Left forelimb (tissue), 1 donor: ENCODE measurements around the gene LIX1L.

Experiments
- DNase-seq: peaks from one replicate; pipeline ENCODE4 v3.0.0-alpha.2; 2018; ENCODE audit warnings: low spot score

The LIX1L gene

DNA sequence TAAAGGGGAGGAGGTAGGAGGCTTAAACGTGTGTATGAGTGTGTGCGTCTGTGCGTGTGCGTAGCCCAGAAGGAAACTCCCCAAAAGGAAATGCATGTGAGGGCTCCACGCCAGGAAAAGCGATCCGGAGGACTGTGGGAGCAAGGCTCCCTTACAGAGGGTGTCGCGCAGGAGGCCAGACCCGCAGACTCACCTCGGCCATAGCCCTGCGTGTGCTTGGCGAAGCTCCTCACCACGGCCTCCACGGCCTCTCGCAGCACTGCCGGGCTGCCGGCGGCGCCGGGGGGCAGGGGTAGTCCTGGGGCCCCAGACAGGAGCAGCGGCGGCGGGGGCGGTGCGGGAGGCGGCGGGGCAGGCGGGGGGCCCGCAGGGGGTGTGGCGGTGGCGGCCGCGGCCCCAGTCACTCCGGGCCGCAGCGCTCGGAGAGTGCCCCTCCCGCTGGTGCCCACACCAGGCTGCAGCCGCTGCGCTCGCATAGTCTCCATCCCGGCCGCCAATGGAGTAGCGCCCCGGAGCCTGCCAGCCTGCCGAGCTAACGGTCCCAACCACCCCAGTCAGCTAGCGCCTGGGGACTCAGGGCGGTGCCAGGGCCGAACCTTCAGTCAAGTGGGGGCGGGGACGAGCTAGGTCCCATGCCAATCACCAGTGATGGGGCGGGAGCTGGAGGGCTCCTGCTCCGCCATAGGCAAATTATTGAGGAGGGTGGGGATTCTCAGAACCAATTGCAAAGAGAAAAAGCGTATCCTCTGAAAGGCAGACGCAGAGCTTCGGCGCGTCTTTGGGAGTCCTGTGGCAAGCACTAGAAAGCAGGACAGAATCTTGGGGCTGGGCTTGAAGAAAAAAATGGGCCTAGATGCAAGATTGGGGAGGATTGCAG lies at the start of gene LIX1L:
Gene LIX1L, minus strand, starts transcription at position 575 of the 877 bp plus-strand sequence. Its CDS starts 90 bp downstream, at position 485.
- DNase-seq: peak; percentile 96

DNA sequence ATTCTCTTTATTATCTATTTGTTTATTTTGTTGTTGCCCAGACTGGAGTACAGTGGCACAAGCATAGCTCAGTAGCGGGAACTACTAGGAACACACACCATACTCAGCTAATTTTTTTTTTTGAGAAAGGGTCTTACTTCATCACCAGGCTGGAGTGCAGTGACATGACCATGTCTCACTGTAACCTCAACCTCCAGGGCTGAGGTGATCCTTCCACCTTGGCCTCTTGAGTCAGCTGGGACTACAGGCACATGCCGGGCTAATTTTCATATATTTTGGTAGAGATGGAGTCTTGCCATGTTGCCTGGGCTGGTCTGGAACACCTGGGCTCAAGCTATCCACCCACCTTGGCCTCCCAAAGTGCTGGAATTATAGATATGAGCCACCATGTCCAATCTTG lies 43.9 kb upstream of the LIX1L start:
- DNase-seq: no peak

DNA sequence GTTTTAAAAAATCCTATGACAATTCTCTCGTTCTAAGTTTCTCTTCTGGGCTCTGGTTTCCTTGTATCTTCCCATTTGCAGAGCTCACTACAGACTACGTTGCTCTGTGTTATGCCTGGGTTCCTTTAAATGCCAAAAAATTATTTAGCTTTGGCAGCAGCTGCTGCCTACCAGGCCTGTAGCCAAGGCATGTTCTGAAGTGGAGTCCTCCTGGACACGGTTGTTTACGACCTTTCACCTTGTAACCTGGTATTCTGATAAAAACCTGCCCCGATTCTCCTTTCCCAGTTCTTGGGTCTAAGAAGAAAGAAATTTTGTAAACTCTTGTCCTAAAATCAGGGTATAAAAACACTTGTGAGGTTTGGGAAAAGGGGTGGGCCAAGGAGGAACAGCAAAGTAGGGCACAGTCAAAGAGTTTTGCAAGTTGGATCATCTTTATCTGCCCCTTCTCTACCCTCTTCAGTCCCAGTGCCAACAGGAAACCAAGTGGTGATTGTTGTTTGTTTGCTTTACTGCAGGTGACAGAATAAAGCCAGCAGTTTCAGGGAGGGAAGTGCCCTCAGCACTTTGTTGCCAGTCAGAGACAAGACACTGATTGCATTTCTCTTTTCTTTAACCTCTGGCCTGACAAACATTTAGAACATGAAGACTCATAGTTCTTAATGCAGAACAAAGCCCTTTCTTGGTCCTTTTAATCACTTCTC lies 41.7 kb upstream of the LIX1L start:
- no peak for DNase-seq

DNA sequence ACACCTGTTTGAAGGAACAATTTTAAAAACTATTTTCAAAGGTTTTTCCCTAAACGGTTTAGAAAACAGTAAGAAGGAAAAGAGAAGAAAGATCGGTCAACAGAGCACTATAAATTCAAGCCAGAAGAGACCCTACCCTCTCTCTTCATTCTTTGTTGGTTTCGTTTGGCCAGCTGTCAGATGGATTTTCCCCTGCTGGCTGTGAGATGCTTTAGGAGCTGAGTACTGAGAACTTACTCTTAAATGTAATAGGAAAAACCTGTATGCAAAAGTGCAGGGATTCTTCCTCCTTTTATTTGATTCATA lies 39.9 kb upstream of the LIX1L start:
- no peak for DNase-seq

DNA sequence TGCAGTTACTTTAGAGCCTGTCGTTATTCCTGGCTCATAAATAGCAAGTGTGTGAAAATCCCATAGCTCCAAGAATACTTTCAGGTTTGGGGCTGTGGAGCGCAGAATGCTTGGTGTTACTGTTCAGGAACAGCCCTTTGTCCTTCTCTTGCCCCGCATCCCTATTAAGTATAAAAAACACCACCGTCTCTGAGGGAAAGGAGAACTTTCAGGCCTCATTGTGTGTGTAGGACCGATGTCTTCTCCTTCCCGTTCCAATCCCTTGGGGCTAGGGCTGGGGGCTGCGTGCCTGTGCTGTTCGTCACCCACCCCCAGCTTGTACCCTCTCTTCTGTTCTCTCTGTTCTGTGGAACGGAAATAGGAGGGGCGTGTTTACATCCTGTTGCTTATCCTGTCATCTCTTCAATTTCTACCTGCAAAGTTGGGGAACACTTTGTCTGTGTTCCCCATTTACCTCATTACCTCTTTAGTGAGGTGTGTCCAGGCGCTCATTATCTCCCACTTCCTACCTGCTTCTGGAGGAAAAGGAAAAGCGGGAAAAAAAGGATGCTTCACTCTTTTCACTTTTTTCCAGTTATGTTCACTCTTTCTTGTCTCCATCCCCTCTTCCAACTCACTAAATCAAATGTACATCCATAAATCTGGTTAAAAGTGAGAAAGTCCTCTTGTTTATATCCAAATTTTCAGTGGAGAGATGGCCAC lies 39.4 kb upstream of the LIX1L start:
- DNase-seq: no peak

DNA sequence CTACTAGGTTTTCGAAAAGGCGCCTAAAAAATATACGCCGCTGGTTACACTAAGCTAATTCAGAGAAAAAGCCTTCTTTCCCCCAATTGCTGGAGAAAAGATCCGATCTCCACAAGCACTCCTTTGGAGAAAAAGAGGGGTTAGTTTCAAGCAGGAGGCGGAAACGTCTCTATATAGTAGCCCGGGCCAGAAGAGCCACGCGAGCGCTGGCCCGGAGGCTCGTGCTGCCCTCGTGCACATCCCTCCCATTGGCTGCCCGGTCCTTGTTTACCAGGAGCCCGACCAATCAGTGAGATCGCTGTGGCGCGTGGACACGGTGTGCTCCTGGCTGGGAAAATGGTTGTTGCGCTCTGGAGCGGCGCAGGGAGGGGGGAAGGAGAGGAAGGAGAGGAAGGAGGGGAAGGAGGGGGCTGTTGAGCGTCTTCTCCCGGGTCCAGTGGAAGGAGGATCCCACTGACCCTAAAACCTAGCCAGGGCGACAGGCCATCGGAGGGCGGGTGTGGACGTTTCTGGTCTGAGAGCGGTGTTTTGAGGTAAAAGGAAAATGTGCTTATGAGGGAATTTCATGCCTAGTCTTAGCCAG lies 38.7 kb upstream of the LIX1L start, which contains the start of gene TXNIP:
Gene TXNIP, minus strand, starts transcription at position 147 of the 583 bp plus-strand sequence. CDS start 313 bp downstream, outside the sequence.
- DNase-seq: peak; percentile 99

DNA sequence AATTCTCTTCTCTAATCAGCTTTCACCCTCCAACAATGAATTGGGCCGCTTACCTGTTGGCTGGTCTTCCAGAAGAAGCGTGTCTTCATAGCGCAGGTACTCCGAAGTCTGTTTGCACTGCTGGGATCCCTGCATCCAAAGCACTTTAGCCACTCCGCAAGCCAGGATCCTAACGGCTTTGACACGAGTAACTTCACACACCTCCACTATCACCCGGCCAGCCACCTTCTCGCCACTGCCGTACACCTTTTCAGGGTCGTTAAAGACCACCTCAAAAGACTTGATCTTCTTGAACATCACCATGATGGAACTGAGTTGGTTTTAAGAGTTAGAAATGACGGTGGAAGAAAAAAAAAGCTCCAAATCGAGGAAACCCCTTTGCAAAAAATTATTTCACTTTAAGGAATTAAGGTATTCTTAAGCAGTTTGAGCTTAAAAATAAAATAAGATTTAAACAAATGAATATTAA lies 38.2 kb upstream of the LIX1L start:
- no peak for DNase-seq

DNA sequence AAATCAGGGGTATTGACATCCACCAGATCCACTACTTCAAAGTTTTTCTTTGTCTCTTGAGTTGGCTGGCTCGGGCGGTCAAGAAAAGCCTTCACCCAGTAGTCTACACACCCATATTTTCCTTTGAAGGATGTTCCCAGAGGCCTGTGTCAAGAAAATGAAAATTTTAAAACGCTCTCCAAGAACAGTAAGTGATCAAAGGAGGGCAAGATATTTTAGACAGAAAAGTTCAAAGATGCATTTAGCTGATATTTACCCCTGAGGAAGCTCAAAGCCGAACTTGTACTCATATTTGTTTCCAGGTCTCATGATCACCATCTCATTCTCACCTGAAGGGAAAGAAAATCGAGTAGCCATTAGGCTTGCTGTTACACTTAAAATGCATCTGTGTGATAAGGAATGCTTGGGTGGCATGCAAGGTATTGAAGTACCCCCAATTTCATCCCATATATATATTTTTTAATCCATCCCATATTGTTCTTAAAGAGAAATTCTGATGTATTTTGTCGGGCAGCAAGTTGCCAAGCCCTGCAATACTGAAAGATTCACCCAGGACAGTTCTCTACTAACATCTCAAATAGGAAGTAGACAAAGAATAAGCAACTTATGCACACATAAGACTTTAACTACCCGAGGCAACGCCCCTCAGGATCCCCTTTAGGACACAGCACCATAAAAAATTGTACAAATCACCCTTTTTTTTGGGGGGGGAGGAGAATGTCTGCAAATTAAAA lies 37.5 kb upstream of the LIX1L start:
- no peak for DNase-seq

DNA sequence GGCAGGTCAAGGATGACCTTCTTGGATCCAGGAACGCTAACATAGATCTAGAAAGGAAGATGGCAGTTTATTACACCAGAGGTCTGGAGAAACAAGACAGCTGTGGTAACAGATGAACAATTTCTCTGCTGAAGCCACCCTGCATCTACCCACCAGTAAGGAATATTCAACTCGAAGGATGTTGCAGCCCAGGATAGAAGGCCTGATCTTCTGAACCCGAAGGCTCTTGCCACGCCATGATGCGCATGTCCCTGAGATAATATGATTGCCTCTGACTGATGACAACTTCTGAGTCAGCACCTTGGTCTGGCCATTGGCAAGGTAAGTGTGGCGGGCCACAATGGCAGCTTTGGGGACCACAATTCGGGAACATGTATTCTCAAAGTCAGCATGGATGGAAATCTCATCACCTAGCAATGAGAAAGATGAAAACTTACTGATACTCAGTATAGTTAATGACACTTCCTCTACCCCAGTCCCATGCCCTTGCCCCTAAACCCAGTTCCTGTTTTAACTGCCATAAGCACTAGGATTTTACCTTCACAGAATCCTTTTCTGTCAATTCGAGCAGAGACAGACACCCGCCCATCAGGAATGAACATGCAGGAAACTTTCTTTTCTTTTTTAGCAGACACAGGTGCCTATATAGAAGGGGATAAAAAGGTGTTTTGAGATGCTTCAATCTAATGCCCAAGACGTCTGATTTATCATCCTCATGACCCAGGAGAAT lies 36.7 kb upstream of the LIX1L start:
- DNase-seq: no peak

DNA sequence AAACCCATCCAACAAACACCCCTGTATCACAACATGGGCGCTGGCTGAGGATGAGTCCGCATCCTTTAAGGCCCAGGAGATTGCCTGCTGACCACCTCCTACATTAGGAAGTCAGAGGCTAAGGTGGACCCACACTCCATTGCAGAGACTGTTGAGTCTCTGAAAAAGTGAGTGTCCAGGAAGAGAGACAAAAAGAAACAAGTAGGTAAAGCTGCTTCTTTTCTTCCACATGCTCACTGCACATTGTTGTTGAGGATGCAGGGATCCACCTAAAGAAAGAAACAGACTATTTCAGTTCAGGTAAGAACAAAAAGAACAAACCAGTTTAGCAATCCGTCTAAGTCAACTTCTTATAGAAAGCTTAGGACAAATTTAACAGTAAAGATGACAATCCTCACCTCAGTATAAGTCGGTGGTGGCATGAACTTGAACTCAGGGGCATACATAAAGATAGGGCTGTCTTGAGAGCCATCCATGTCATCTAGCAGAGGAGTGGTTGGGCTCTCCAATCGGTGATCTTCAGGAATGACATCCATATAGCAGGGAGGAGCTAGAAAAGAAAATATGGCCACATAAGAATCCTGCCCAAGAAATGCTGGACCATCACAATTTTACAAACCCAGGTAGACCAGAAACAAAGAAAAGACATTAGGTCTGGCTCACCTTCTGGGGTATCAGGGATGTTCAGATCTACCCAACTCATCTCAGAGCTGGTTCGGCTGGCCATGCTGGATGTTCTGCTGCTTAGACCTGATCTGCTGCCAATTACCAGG lies 36.0 kb upstream of the LIX1L start:
- DNase-seq: no peak

DNA sequence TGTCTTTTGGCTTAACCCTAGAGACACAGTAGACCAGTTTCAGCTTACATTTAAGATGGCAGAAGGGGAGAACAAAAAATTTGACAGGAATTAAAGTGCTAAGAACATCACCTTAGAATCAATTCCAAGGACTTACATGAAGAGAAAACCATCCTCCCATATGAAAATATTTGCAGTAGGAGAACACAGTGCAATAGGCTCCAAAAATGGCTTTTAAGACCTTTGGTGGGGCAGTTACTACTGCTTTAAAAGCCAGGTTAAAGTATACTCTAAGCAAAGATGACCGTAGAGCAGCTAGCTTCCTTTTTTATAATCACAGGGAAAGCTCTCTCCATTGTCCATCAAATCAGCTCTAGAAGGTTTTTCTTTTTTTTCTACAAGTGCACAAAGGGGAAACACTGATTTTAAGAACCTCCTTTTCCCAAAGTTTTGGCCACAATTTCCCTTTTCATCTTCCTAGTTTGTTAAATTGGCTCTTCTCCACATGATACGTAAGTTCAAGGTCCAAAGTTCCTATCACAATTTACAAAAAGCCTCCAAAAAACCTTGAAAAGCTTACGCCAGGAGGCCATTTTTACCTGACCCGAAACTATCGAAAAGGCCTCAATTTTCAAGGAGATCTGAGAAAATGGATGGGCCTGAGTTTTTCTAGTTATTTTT lies 35.3 kb upstream of the LIX1L start:
- DNase-seq: no peak

DNA sequence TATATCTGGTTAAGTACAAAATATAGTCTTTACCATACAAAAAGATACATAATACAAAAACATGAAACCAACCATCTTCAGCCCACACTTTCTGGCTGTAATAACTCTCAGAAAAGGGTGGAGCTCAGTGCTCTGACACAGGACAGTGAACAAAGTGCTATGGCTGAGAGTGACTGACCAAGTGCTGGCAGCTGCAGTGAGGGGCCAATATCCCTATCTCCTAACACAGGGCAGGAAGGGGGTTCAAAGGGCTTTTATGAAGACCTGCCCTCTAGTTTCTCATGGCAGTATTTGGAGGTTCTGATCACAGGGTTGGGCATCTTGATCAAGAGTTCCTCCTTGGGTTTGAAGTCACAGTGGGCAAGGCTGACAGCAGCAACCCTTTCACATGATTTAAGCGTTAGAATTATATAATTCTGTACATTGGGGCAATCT lies 34.7 kb upstream of the LIX1L start:
- no peak for DNase-seq

DNA sequence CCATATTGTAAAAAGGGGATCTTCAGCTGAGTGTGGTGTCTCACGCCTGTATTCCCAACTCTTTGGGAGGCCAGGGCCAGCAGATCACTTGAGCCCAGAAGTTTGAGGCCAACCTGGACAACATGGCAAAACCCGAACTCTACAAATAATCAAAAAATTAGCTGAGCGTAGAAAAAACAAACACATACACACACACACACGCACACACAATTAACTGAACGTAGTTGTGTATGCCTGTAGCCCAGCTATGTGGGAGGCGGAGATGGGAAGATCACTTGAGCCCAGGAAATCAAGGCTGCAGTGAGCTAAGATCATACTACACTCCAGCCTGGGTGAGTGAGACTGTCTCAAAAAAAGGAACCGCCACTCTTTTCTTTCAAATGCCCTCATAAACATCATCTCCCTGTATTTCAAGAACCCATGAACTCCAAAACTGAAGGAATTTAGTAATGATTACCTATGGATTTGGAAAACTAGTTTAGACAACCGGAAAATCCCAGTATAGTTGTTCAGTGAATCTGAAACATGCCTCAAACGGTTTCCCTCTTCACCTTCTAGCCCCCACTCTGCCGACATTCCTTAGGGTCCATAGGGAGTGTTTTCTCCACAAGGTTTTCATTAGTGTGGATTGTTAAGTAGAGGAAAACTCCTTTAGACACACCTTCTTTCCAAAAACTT lies 34.1 kb upstream of the LIX1L start:
- DNase-seq: no peak

DNA sequence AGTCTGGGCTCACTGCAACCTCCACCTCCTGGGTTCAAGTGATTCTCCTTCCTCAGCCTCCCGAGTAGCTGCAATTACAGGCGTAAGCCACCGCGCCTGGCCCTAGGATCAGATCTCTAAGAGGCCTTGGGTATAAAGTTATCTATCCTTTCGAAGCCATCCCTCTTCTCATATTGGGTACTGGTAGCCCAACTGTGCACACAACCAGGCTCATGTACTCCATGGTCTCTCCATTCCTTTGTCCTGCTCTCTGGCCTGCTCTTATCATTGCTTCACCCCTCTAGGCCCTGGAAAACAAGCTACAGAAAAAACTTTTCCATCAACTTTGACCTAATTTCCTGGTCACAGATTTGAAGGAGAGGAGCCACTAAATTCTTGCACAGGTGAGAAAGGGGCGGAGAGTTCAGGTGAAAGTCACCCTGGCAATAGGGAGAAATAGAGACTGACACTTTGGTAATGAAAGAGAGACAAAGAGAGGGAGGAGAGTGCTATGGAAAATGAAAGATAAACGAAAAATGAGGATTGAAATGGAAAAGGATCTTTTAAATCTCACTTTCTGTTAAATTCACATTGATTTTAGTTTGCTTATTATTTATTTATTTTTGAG lies 32.5 kb upstream of the LIX1L start:
- no peak for DNase-seq

DNA sequence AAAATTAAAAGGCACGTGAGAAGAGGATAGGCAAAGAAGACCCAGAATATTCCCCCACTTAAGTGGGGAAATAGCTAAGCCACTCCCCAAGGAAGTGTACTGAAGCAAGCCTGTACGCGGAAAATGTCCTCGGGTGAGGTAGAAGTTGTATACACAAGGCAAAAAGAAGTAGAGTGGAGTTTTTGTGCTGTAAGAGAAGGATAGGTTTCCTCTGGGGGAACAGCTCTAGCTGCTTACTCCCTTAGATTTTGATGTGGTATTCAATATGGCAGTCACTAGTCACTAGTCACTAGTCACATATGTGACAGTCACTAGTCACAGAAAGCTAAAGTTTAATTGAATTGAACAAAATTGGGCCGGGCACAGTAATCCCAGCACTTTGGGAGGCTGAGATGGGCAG lies 31.0 kb upstream of the LIX1L start:
- DNase-seq: no peak

DNA sequence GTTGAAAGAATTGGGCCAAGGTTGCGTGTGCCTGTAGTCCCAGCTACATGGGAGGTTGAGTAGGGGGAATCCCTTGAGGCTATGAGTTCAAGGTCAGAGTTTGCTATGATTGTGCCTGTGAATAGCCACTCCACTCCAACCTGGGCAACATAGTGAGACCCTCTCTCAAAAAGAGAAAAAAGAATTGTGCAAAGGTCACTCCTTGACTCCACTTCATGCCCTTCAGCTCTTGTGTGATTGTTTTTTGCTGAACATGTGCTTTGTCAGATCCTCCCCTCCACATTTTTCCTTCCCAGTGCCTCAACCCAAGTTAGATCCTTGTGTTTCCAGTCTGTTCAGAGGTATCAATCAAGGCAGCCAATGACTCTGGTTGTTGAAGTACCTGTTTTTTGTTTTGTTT lies 30.1 kb upstream of the LIX1L start:
- DNase-seq: no peak

DNA sequence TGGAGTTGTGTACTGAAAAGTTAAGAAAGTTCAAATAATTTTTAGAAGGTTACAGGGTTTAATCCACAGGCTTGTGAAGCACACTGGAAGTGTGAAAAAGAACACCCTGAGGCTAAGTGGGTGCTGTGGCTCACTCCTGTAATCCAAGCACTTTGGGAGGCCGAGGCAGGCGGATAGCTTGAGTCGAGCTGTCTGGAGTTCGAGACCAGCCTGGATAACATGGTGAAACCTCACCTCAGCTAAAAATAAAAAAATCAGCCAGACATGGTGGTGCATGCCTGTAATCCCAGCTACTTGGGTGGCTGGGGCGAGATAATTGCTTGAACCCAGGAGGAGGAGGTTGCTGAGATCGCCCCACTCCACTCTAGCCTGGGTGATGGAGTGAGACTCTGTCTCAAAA lies 28.7 kb upstream of the LIX1L start:
- DNase-seq: no peak
